ENCODE results near the gene ANTXR1.

The ANTXR1 gene

DNA sequence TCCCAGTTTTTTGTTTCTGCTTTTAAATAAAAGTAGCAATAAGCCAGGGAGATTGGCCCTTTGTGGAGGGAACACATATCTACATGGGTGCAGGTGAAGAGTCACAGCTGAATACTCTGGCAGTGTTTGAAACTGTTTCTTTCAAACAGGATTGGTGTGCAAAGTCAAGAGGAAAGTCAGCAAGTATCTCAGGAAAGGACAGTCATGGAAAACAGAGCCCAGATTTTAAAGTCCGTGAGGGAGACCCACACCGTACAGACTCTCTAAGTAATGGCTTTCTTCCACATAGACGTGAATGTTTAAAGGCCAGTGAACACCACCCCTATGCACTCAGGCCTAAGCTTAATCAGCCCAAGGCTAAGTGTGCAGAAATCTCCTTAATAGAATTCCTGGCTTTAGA, 278.7 kb downstream of the ANTXR1 start:
- no peak for DNase-seq

DNA sequence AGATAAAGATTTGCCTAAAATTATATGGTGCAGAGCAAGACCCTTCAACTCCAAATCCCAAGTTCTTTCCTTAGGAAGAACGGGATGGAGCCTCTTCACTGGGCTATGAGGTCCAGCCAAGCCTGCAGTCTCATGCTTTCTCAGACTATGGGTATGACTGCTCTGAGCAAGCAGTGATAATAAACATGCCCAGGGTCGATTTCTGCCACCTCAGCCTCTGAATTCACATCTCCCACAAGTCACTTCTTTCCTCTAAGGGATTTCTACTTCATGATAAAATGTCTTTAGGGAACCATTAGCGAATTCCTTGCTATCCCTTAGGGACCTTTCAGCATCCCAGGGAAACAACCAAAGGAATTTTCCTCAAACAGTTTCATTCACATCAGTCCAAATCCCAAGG, 279.3 kb downstream of the ANTXR1 start:
- DNase-seq, result no peak

DNA sequence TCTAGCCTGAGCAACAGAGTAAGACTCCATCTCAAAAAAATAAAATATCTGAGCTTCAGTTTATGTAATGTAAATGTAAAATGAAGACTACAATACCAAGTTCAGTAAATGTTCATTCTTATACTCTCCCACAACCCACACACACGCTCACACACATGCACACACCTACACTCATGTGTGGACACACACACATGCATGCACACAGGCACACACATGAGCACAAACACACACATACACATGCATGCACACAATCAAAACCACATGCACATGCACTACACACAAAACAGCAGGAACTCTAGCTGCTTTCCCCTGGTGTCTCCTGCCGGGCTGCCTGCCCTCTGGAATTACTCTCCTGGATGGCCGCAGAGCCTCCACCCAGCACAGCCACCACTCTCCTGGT, 283.4 kb downstream of the ANTXR1 start:
- no peak for DNase-seq

DNA sequence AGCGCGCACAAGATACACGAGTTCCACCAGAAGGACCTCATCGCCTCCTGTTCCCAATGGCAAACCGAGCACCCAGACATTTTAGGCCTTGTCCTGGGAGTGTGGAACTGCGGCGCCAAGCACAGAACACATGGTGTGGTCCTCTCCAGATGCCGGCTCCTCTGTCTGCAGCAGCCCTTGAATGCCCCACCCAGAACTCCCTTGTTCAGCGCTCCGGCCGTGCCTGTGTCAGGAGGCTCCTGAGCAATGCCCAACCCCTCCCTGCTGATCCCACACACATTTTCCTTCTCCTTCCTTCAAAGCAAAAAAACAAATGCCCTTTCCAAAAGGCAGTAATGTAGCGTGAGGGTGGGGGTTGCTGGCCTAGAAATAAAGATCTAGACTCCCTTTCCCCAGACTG, 284.2 kb downstream of the ANTXR1 start:
- no peak for DNase-seq

DNA sequence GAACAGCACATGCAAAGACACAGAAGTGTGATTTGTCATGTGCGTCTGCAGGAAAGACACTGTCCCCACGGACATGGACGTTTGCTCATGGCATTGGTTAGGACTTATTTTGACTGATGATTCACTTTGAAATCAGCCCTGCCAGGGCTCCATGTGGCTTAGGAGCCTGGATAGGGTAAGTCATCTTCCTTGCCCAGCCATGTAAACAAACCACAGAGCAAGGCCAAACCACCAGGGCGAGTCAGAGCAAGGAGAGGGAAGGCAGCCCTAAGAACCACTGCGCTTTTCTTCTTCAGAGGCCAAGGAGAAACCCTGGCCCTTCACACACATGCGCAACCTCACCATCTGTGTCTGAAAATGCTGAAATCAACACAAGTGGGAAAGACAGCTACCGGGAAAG, 285.3 kb downstream of the ANTXR1 start:
- no peak for DNase-seq

DNA sequence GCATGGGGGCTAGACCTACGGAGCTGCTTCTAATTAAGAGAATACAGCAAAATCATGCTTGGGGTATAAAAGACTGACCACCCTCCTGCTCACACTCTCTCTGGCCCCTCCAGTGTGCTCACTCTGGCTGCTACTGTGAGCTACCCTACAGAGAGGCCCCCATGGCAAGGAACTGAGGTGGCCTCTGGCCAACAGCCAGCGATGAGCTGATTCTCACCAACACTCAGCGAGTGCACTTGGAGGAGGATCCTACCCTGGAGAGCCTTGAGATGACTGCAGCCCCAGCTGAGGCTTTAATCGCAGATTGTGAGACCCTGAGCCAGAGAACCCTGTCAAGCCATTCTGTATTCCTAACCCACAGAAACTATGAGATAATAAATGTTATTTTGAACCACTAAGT, 285.9 kb downstream of the ANTXR1 start:
- DNase-seq, result no peak
